GM19240 (cell line): ENCODE measurements around the gene TDRD6.
"Not testable (repeated sequence)": the region's sequence is repeated elsewhere in the genome, so short reads cannot be mapped to it uniquely, and the experiment has no call there.

ENCODE experiments used
- DNase-seq: peaks from one replicate; pipeline ENCODE4 v3.0.0; 2011; ENCODE audit warnings: low spot score; ENCODE audit not compliant: insufficient read length

TDRD6 gene

DNA sequence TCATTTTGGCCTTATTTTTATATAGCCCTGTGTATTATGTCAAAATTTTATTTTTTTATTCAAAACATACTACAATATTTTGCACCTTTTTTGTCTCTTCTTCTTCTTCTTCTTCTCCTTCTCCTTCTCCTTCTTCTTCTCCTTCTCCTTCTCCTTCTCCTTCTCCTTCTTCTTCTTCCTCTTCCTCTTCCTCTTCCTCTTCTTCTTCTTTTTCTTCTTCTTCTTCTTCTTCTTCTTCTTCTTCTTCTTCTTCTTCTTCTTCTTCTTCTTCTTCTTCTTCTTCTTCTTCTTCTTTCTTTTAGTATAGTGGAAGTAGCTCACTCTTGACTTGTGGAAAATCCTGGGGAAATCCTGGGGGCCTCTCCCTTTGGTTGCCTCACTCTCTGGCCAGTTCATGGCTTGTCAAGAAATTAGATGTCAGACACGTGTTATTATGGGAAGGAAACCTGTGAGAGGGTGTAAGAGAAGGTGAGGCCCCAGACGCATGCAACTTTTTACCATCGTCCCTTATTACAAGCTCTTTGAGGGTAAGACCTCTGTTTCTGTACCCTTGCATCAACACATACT lies 56.6 kb downstream of the TDRD6 start:
- not testable (repeated sequence) for DNase-seq

DNA sequence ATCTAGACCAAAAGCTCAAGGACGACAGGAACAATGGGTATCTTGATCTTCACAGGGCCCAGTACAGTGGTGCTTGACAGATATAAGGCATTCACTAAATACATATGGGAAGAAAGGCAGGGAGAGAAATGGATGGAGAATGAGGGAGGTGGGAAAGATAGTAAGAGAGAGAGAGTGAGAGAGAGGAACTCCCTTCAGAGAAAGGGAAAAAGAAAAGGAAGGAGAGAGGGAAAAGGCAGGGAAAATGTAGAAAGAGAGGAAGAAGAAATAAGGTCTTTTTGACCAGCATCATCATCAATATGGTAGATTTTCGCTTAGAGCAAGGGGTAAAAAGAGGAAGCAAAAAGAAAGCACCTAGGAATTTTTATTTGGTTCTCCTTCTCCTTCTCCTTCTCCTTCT lies 58.3 kb downstream of the TDRD6 start:
- no peak for DNase-seq

DNA sequence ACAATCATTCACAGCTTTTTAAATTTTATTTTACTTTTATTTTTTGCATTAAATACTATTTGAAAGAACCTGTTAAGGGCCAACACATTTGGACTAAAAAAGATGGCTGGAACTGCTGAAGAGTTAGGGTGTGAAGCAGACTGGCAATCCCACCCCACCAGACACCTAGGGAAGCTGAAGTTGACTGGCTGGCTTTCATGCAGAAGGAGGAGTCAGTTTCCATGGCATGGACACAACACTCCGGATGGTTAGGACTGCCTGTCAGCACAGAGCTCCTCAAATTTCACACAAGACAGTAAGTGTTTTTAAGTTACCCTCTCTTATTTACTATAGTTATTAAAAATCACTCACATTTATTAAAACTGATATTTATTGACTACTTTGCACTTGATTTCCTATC lies 59.0 kb downstream of the TDRD6 start, which contains the start of gene ANKRD66:
Gene ANKRD66 (plus strand): TSS at position 238 of the 400 bp plus-strand sequence. CDS start 5,016 bp downstream, outside the sequence.
- no peak for DNase-seq

DNA sequence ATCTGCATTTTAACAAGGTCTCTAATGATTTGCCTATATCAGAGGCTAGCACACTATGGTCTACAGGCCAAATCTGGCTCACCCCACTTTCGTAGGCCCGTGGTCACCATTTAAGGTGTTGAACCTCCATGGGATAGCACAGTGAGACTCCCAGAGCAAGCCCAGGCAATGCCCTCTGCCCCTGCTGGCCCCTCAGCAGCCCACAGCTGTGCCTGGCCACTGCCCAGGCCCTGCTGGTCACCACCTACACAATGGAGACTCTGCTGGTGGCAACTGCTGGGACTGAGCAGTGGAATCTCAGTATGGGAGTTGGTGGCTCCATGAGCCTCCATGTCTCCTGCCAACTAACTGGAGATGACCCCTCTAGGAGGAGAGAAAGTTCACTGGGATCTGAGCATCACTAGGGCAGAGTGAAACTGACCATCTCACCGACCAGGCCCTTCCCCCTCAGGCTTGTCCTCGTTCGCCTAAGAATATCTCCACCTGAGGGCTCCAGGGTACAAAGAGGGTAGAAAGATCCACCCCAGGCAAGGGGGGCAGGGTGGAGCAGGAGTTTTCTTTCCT lies 61.3 kb downstream of the TDRD6 start:
- DNase-seq: no peak

DNA sequence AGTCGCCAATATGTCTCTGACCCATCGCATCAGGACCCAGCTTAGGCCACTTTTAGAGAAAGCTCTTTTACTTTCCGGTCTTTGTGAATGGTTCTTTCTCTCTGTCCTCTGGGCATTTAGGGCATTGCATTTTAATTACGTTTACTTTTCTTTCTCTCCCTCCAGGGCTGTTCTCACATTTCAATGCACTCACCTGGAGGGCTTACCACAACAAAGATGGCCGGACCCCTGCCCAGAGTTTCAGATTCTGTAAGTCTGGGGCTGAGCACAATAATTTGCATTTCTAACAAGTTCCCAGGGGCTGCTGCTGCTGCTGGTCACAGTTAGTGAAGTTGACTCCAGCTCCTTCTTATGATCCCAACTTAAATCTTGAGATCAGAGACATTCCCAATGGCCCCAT lies 62.0 kb downstream of the TDRD6 start:
- no peak for DNase-seq

DNA sequence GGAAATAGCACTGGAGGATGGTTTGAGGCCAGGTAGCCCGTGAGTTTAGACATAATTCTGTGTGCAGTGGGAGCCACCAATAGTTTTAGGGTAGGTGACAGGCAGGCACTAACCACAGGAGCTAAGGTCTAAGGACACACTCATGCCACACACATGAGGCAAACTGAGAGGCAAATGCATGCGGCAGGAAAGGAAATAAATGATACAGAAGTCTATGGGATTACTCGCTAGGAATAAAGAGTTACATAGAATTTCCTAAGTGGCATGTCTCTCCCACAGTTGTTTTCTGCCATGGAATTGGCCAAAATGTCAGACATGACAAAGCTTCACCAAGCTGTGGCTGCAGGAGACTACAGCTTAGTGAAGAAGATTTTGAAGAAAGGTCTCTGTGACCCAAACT lies 64.0 kb downstream of the TDRD6 start:
- no peak for DNase-seq
